ENCODE results near the gene ITPKC. TPM values are rescaled to one million over a fixed set of nuclear protein-coding genes. Genes with fewer than 3 reads are reported as not detected.

Gene ITPKC
- total and polyA plus RNA-seq, 9 of the 15 experiments (the other 6 are each of a cell fraction or from before 2014, with no cell fraction given): 0.08 to 9.3 (median 5.8) TPM

DNA sequence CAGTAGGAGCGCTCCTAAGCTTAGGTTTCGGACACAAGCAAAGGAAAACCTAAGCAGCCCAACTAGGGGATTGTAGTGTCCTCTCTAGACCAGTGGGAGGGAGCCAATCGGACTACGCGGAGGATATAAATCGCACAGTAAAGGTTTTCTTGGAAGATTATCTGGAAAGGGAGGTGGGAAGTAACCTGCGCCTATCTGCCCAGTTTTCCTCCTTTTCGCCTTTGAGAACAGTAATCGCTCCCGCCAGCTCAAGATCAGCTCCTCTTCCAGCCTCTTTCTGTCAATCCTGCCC, 60.7 kb downstream of the ITPKC start (continued):
- TF ChIP-seq CCNT2 (IDR thresholded peaks at IDR 0.05; ENCODE audit: borderline replicate concordance, extremely low read depth, insufficient read length, low read depth, low read length) (no peak), KLF16 (IDR thresholded peaks at IDR 0.05) (no peak), RAD51 (IDR thresholded peaks at IDR 0.05; ENCODE audit: borderline replicate concordance, low read depth) (no peak), ZNF436 (CRISPR knock-in tag; IDR thresholded peaks at IDR 0.05) (no peak), ZNF764 (CRISPR knock-in tag; IDR thresholded peaks at IDR 0.05; ENCODE audit: low read depth) (no peak), BRD9 (IDR thresholded peaks at IDR 0.05; ENCODE audit: low read depth, partially characterized antibody) (no peak), ZKSCAN1 (IDR thresholded peaks at IDR 0.05; ENCODE audit: low read depth, low read length) (no peak), E2F5 (CRISPR knock-in tag; IDR thresholded peaks at IDR 0.05) (no peak), POLR2G (IDR thresholded peaks at IDR 0.05; ENCODE audit: low read depth, low read length) (no peak), NBN (IDR thresholded peaks at IDR 0.05; ENCODE audit: low read depth) (no peak; the same call in 1 of the 2 replicates), RBBP5 (IDR thresholded peaks at IDR 0.05; ENCODE audit: borderline replicate concordance, insufficient read depth, low read length, poor library complexity, severe bottlenecking) (no peak), ZNF282 (CRISPR knock-in tag; IDR thresholded peaks at IDR 0.05) (no peak), ILK (tag; IDR thresholded peaks at IDR 0.05; ENCODE audit: borderline replicate concordance, low read depth) (no peak), SOX6 (IDR thresholded peaks at IDR 0.05) (no peak), ZFP30 (CRISPR knock-in tag; IDR thresholded peaks at IDR 0.05; ENCODE audit: borderline replicate concordance) (no peak), SMC3 (conservative IDR thresholded peaks at IDR 0.05; ENCODE audit: insufficient read depth, low read depth, low read length) (no peak), ZNF274 (IDR thresholded peaks at IDR 0.05; ENCODE audit: borderline replicate concordance, low read depth, low read length) (no peak), SIRT6 (IDR thresholded peaks at IDR 0.05; ENCODE audit: low read depth, low read length) (no peak), HNRNPLL (IDR thresholded peaks at IDR 0.05; ENCODE audit: low read depth, low read length, poor library complexity, severe bottlenecking) (no peak), CC2D1A (IDR thresholded peaks at IDR 0.05) (no peak), ZC3H8 (IDR thresholded peaks at IDR 0.05) (no peak), RBM14 (IDR thresholded peaks at IDR 0.05; ENCODE audit: borderline replicate concordance, insufficient read depth, low read depth, low read length) (no peak), ZNF12 (CRISPR knock-in tag; IDR thresholded peaks at IDR 0.05) (no peak), DPF2 (IDR thresholded peaks at IDR 0.05) (peak; percentile 12; the same call in 1 of the 2 replicates), CSDE1 (IDR thresholded peaks at IDR 0.05) (no peak), ZSCAN29 (IDR thresholded peaks at IDR 0.05) (no peak), NR4A1 (CRISPR knock-in tag; IDR thresholded peaks at IDR 0.05) (no peak), NR4A1 (tag; IDR thresholded peaks at IDR 0.05) (no peak)
- TF ChIP-seq, protein P1, sequence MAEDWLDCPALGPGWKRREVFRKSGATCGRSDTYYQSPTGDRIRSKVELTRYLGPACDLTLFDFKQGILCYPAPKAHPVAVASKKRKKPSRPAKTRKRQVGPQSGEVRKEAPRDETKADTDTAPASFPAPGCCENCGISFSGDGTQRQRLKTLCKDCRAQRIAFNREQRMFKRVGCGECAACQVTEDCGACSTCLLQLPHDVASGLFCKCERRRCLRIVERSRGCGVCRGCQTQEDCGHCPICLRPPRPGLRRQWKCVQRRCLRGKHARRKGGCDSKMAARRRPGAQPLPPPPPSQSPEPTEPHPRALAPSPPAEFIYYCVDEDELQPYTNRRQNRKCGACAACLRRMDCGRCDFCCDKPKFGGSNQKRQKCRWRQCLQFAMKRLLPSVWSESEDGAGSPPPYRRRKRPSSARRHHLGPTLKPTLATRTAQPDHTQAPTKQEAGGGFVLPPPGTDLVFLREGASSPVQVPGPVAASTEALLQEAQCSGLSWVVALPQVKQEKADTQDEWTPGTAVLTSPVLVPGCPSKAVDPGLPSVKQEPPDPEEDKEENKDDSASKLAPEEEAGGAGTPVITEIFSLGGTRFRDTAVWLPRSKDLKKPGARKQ (CRISPR knock-in tag; IDR thresholded peaks at IDR 0.05): no peak
- TF ChIP-seq, protein P2, sequence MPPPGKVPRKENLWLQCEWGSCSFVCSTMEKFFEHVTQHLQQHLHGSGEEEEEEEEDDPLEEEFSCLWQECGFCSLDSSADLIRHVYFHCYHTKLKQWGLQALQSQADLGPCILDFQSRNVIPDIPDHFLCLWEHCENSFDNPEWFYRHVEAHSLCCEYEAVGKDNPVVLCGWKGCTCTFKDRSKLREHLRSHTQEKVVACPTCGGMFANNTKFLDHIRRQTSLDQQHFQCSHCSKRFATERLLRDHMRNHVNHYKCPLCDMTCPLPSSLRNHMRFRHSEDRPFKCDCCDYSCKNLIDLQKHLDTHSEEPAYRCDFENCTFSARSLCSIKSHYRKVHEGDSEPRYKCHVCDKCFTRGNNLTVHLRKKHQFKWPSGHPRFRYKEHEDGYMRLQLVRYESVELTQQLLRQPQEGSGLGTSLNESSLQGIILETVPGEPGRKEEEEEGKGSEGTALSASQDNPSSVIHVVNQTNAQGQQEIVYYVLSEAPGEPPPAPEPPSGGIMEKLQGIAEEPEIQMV (tag; conservative IDR thresholded peaks at IDR 0.05; ENCODE audit: low read depth): no peak
